H1 (cell line): ENCODE measurements around the gene MAN1C1. TPM values are rescaled to one million over a fixed set of nuclear protein-coding genes. Genes with fewer than 3 reads are reported as not detected.

ENCODE experiments used
- NANOG ChIP-seq: IDR thresholded peaks from 2 replicates; pipeline ENCODE4 v1.6.1; 2011; ENCODE audit warnings: low read length, low read depth, mild to moderate bottlenecking, inconsistent platforms; ENCODE audit not compliant: insufficient read depth, poor library complexity, severe bottlenecking
- polyA plus RNA-seq, 7 experiments: library from polyadenylated mRNA; depleted of rRNA in 3 of 7; stranded (reverse) in 5 of 7; unstranded in 2 of 7; fragments of >200 nt in 5 of 7; fragments of 200-250 nt in 2 of 7; gene quantifications; 1 replicate in 5 of 7; 2 replicates in 1 of 7; 4 replicates in 1 of 7; pipeline versions ENCODE4 v1.2.1 to v1.2.3, GENCODE V29; 2011 to 2013; ENCODE audit warnings: missing spikeins in 2 of 7, mixed read lengths in 2 of 7
- total RNA-seq: library from RNA; stranded (reverse); fragmentation: NEBNext Ultra II Directional; extraction: Animal tissue kit (Norgen Biotek cat#: 25700); gene quantifications from 2 replicates; pipeline ENCODE4 v1.2.1, GENCODE V29; 2021
- TF ChIP-seq, protein P1 (sequence below): fragments of 300-600 bp; sonication (generic); IDR thresholded peaks from 2 replicates; pipeline ENCODE4 v1.7.1; 2012; ENCODE audit warnings: low read length, moderate library complexity, mild to moderate bottlenecking, inconsistent platforms; ENCODE audit not compliant: insufficient replicate concordance

The MAN1C1 gene
- total and polyA plus RNA-seq, 2 of the 8 experiments (the other 6 are each of a cell fraction or from before 2014, with no cell fraction given): 7.8 to 15.2 TPM

DNA sequence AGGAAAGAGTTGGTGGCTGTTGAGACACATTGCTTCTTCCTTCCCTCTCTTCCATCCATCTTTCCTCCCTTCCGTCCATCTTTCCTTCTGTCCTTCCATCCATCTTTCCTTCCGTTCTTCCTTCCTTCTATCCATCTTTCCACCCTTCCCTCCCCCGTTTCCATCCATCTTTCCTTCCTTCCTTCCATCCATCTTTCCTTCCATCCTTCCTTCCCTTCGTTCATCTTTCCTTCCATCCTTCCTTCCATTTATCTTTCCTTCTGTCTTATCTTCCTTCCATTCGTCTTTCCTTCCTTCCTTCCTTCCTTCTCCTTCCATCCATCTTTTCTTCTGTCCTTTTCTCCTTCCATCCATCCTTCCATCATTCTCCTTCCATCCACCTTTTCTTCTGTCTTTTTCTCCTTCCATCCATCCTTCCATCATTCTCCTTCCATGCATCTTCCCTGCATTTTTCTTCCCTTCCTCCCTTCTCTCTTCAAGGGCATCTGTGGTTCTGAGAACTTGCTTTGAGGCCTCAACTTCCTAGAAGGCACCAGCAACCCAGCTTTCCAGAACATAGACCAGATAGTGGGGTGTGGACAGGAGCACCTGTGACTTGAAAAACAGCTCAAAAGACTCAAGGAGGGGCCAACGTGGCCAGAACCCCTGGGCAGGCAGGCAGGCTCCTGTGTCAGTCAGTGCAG, 134.5 kb downstream of the MAN1C1 start (continued):
- TF ChIP-seq, protein P1, sequence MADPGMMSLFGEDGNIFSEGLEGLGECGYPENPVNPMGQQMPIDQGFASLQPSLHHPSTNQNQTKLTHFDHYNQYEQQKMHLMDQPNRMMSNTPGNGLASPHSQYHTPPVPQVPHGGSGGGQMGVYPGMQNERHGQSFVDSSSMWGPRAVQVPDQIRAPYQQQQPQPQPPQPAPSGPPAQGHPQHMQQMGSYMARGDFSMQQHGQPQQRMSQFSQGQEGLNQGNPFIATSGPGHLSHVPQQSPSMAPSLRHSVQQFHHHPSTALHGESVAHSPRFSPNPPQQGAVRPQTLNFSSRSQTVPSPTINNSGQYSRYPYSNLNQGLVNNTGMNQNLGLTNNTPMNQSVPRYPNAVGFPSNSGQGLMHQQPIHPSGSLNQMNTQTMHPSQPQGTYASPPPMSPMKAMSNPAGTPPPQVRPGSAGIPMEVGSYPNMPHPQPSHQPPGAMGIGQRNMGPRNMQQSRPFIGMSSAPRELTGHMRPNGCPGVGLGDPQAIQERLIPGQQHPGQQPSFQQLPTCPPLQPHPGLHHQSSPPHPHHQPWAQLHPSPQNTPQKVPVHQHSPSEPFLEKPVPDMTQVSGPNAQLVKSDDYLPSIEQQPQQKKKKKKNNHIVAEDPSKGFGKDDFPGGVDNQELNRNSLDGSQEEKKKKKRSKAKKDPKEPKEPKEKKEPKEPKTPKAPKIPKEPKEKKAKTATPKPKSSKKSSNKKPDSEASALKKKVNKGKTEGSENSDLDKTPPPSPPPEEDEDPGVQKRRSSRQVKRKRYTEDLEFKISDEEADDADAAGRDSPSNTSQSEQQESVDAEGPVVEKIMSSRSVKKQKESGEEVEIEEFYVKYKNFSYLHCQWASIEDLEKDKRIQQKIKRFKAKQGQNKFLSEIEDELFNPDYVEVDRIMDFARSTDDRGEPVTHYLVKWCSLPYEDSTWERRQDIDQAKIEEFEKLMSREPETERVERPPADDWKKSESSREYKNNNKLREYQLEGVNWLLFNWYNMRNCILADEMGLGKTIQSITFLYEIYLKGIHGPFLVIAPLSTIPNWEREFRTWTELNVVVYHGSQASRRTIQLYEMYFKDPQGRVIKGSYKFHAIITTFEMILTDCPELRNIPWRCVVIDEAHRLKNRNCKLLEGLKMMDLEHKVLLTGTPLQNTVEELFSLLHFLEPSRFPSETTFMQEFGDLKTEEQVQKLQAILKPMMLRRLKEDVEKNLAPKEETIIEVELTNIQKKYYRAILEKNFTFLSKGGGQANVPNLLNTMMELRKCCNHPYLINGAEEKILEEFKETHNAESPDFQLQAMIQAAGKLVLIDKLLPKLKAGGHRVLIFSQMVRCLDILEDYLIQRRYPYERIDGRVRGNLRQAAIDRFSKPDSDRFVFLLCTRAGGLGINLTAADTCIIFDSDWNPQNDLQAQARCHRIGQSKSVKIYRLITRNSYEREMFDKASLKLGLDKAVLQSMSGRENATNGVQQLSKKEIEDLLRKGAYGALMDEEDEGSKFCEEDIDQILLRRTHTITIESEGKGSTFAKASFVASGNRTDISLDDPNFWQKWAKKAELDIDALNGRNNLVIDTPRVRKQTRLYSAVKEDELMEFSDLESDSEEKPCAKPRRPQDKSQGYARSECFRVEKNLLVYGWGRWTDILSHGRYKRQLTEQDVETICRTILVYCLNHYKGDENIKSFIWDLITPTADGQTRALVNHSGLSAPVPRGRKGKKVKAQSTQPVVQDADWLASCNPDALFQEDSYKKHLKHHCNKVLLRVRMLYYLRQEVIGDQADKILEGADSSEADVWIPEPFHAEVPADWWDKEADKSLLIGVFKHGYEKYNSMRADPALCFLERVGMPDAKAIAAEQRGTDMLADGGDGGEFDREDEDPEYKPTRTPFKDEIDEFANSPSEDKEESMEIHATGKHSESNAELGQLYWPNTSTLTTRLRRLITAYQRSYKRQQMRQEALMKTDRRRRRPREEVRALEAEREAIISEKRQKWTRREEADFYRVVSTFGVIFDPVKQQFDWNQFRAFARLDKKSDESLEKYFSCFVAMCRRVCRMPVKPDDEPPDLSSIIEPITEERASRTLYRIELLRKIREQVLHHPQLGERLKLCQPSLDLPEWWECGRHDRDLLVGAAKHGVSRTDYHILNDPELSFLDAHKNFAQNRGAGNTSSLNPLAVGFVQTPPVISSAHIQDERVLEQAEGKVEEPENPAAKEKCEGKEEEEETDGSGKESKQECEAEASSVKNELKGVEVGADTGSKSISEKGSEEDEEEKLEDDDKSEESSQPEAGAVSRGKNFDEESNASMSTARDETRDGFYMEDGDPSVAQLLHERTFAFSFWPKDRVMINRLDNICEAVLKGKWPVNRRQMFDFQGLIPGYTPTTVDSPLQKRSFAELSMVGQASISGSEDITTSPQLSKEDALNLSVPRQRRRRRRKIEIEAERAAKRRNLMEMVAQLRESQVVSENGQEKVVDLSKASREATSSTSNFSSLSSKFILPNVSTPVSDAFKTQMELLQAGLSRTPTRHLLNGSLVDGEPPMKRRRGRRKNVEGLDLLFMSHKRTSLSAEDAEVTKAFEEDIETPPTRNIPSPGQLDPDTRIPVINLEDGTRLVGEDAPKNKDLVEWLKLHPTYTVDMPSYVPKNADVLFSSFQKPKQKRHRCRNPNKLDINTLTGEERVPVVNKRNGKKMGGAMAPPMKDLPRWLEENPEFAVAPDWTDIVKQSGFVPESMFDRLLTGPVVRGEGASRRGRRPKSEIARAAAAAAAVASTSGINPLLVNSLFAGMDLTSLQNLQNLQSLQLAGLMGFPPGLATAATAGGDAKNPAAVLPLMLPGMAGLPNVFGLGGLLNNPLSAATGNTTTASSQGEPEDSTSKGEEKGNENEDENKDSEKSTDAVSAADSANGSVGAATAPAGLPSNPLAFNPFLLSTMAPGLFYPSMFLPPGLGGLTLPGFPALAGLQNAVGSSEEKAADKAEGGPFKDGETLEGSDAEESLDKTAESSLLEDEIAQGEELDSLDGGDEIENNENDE: no peak
- no peak for TF ChIP-seq NANOG
